Stimulated activated CD4-positive, alpha-beta T cell treated with anti-CD3 and anti-CD28 coated beads, Interleukin-15, amount 100 ng/mL, for 1 hour (primary cell): ENCODE measurements around the gene LAIR1.
"Not testable (repeated sequence)": the region's sequence is repeated elsewhere in the genome, so short reads cannot be mapped to it uniquely, and the experiment has no call there.

Experiments used
- DNase-seq, 2 donors: peaks; one replicate each; pipeline ENCODE4 v3.0.0-alpha.2; 2020; ENCODE audit warnings: low read depth in 1 of 2, low spot score in 1 of 2

Gene LAIR1

DNA sequence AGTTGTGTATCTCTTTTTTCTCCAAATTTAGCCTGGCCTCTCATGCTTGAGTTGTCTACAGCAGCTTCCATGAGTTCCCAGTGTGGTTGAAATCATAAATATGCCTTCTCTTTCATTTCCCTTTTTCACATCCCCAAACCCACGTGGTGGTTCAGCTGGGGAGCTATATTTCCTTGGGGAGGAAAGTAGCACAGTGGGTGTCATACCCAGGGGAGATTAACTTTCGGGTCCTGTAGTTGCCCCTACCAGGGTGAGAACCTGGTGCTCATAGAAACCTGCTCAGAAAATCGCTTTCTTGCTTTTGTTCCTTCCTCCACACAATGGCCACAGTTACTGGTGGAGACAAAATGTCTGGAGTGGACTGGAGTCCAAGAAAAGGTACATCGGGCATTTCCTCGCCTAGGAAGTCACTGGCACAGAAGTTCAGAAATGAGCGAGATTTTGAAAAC lies 18.8 kb downstream of the LAIR1 start:
- DNase-seq: no peak

DNA sequence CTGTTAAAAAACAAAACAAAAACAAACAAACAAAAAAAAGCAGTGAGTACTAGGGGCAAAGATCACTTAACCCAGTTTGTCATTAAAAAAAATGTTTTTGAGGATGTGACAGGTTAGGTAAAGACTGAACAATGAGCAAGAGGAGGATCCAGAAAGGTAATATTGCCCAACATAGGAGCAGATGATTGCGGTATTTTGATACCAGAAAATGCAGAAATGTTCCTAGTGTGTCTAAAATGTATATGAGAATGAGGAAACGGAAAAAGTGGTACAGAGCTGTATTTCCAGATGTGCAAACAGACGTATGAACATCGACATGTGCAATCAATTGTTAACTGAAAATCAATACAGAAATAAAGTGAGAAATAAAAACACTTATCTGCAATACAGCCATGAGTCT lies 20.9 kb downstream of the LAIR1 start:
- DNase-seq: no peak

DNA sequence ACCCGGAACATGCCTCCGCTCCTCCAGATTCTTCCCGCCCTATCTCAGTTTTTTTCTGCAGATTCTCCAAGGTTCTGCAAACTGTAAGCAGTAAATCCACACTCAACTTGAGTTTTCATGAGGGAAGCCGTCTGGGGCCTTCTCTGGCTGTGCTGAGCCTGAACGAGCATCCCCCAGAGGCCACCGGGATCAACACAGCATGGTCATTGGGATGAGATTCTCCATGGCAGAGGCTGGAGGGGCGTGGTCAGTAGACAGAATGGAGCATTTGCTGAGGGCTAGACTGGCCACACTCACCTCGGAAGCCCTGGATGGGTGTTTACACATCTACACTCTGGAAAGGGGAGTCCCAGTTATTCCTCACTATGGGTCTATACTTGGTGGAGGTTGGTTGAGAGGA lies 23.4 kb downstream of the LAIR1 start:
- DNase-seq: no peak

DNA sequence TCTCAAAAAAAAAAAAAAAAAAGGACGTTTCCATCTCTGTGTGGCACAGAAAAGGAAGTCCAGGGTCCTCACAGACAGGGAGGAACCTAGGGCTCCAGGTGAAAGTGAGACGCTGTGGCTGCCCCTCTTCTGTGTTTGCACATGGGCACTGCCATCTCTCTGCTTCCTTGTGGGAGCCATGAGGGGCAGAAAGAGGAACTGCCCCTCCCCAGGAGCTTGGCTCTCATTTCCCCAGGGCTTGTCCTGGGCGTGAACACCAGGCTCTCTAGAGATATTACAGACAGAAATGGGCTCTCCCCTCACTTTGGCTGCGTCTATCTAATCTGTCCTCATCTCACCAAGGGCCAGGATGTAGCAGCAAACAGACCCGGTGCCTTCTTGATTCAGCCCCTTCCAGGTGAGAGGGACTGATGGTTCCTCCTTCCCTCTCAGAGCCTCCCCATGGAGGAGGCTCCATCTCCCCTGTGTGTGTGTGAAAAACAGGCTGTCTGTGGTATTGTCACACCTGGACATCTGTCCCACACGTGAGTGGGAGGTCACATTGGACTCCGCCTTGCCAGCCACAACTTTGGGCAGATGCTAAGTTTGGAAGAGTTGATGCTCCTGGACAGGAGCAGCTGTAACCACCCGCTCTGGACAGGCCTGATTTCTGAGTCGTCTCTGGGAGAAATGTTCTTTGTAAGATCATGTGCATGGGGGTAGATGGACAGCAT lies 24.9 kb downstream of the LAIR1 start:
- no peak for DNase-seq

DNA sequence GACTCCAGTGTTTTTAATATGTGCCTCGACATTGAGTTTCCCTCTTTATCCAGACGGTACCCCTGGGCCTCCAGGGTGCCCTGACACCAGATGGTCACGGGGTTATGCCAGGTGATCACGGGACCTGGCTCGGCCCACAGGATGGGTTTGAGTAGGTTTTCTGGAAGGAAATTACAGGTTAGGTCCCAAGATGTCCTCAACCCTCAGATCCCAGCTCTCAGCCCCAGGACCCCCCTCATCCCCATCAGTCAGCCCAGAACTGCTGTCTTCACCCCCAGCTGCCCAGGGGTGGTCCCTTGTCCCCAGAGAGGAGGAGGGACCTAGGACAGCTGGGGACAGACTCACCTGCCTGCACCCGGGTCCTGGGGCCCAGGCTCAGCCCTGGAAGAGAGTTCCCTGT lies 26.2 kb downstream of the LAIR1 start:
- DNase-seq: no peak

DNA sequence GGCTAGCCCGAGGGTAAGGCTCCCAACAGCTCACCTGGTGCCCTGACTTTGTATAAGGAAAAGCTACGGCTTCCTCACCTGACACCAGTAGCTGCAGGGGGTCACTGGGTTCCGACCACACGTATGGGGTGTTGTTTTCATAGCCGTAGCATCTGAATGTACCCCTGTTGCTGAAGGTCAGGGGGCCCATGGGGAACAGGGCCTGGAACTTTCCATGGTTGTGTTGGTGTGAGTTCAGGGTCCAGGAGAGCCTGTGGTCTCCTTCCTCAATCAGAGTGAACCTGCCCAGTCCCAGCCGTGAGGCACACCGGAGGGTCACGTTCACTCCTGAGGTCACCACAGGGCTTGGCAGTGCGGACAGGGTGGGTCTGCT lies 26.9 kb downstream of the LAIR1 start:
- no peak for DNase-seq

DNA sequence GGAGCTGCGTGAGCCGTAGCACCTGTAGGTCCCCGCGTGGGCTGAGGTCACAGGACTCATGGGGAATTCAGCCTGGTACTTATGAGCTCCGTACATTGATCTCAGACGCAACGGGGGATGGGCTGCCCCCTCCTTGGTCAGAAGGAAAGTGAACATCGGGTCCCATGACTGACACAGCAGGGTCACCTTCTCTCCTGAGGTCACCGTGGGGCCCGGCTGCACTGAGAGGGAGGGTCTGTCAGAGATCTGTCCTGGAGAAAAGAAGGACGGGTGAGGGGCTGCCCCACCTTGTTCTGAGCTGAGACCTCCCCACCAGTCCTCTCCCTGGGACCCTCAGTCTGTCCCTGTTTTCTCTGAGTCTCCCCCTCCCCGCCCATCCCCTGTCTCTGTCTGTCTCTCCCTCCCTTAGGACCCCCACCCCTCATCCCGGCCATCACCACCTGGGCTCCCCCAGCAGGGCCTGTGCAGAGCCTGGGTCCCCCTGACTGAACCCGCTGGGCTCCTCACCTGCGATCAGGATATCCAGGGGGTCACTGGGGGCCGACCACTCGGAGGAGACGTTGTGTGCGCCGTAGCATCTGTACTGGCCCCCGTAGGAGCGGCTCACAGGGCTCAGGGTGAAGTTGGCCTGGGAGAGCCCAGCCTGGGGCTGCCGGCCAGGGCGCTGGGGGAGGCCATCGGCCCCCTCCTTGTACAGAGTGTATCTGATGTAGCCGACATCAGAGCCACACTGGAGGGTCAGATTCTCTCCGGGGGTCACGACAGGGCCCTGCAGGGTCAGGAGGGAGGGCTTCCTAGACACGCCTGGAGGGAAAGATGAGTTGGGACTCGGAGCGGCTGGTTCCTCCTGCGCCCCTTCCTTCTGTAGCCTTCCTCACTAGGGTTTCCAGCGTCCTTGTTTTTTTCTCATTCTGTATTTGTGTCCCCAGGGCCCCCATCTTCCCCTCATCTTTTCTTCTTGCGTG lies 27.6 kb downstream of the LAIR1 start:
- DNase-seq: no peak

DNA sequence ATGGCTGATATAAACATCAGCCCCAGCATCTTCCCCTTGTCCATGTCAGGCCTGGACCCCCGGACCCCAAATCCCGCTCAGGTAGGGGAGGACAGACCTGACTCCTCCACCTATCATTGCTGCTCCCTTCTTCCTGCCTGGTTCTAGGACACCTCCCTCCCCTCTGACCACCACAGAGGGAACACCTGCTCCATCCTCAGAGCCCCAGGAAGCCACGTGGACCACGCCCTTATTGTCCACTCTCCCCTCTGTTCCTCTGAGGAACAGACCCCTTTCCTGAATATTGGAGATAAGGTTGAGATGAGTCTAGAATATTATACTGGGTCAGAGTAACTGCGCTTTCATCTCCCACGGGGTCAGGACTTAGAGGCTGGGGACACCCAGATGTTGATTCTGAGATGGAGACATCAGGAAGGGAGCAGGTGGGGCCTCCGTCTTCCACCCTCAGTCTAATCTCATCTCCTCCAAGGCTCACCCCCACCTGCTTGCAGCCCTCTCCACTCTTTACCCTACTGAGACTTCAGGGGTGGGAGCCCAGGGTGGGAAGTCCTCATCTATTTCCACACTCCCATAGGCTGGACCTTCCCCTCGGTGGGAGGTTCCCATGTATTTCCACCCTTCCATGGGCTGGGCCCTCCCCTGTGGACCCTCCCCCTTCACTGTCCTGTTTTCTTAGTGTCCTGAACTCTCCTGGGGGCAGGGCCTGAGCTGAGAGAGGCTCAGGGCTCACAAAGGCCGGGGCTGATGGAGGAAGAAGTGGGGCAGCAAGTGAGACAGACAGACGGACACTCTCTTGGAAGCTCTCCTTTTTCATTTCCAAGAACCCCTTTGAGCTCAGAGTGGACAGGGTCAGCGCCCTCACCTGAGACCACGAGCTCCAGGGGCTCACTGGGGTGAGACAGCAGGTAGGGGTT lies 28.5 kb downstream of the LAIR1 start:
- no peak for DNase-seq

DNA sequence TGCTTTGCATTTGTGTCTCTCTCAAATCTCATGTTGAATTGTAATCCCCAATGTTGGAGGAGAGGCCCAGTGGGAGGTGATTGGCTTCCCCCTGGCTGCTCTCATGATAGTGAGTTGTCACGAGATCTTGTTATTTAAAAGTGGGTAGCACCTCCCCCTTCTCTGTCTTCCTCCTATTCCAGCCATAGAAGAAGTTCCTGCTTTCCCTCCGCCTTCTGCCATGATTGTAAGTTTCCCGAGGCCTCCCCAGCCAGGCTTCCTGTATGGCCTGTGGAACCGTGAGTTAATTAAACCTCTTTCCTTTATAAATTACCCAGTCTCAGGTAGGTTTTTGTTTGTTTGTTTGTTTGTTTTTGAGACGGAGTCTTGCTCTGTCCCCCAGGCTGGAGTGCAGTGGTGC lies 29.6 kb downstream of the LAIR1 start:
- DNase-seq: no peak

DNA sequence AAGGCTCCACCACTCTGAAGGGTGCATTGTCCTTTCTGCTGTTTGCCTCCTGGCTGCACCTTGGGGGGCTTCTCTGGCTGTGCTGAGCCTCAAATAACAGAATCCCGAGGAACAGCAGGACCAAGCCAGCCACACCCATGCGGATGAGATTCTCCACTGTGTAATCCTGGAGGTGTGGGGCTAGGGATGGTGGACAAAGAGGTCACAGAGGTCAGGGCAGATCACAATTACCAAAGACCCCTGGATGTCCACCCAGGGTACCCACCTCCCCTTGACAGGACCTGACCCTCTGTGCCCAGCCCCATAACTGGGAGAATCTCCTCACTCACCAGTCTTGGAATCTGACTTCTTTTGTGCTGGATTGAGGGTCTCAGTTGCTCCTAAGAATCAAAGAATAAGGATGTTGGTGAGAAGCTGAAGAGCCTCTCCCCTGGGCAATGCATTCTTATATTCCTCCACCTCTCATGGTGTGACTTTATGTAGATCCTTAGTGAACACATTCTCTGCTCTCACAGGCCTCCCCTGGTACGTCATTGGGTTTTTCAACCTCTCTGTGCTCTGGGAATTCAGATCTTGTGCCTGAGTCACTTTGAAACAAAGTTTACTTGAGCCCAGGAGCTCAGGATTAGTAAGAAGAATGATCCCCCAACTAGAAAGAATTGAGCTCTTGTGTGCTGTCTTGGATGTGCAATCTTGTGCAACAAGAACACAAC lies 31.0 kb downstream of the LAIR1 start:
- no peak for DNase-seq

DNA sequence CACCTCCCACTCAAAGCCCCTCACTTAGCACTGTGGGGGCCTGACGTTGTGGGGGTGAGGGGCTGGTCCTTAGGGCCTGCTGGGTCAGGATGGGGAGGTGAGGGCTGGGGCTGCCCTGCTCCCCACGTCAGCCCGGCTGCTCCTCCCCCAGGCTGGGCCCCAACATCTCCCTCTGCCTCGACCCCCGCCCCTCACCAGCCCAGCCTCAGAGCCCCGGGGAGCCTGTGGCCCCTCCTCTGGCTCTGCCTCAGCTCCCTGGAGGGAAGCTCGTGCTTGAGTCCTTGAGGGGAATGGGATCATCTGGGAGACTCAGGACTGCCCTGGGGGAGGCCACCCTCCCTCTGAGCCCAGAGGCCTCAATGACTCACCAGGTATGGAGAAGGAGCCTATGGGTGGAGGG lies 32.6 kb downstream of the LAIR1 start:
- no peak for DNase-seq

DNA sequence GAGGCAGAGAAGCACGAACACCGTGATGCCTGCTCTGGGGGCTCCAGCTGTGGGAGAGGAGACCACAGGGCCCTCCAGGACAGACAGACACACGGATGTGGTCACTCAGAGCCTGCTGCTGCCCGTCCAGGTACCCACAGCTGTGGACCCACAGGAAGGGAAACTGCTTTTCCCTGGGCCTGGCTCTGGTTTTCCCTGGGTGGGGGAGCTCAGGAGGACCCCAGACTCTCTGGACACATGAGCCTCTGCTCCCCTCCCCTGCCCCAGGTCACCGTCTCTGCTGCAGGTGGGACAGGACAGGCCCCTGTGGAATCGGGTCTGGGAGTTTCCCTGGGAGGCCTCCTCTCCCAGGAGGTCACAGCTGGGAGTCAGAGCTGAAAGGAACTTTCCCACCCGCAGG lies 33.1 kb downstream of the LAIR1 start:
- no peak for DNase-seq

DNA sequence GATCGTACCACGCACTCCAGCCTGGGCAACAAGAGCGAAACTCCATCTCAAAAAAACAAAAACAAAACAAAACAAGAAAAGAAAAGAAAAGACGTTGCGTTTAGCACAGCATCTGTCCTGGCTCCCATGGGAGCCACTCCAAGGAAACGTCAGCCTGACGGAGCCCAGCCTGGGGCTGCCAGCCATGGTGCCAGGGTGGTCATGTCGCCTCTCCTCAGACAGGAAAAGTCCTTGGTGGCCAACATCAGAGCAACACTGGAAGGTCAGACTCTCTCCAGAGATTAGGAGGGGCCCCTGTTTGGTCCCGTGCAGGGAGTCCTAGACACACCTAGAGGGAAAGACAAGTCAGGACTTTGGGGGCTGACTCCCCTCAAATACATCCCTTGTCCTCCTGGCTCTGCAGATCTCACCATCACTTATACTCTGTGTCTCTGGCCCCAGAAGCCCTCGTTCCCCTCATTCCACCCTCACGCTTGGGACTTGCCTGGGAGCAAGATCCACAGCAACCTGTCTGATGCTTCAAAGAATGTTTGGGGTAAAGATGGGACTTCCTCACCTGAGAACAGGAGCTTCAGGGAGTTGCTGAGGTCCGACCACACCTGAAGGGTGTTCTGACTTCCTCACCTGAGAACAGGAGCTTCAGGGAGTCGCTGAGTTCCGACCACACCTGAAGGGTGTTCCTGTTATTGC lies 35.1 kb downstream of the LAIR1 start:
- no peak for DNase-seq

DNA sequence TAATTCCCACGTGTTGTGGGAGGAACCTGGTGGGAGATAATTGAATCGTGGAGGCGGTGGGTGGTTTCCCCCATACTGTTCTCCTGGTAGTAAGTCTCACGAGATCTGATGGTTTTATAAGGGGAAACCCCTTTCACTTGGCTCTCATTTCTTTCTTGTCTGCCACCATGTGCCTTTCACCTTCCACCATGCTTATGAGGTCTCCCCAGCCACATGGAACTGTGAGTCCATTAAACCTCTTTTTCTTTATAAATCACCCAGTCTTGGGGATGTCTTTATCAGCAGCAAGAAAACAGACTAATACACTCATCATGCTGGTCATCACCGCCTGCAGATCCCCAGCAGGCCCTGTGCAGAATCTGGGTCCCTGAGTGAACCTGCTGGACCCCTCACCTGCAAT lies 36.0 kb downstream of the LAIR1 start:
- DNase-seq: not testable (repeated sequence)

DNA sequence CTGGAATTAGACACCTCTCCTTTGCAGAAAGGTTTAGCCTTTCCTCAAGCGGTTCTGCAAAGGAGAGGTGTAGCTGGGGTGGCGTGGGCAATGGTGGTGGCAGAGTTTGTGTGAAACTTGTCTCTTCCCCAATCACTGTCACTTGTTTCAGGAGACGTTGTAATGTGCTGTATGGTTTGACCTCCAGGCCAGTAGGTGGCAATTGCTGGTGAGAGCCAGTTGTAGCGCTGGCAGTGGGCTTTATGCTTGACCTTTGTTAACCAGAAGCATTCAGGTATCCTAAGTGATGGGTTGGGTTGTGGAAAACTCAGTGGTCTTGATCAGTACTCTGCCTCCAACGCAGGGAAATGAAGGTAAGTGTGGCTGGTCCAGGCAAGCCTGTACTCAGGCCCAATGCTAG lies 39.1 kb downstream of the LAIR1 start:
- DNase-seq: no peak

DNA sequence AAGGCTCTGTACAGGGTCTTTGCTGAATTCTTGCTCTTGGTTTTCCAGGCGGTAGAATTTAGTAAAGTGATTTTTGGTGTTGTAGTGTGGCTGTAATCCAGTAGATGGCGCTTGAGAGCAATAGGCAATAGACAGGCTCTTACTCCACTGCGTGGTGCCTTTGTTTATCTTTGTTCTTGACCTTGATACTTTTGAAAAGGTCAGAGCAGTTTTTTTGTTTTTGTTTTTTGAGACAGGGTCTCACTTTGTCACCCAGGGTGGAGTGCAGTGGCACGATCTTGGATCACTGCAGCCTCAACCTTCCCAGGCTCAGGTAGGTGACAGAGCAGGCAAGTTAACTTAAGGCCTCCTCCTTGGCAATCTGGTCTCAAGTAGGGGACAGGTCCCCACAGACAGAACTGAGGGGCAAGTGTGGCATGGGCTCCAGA lies 39.5 kb downstream of the LAIR1 start:
- DNase-seq: peak in 1 of 2 donors; percentile 8

DNA sequence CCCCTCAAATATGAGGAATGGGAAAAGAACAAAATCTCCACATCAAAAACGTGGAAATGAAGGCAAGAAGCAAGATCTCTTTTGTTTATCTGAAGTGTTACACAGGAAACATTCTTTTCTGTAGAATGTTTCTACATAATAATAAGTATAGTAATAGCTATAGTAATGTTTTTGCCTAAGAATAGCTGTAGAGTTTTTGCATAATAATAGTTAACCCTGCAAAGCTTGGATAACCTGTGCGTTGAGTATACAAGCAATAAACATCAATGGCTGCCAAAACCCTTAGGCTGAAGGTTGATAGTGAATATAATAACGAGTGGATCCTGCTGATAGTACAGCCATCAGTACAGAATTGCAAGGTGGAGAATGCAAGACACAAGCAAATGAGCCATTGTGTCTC lies 40.7 kb downstream of the LAIR1 start:
- no peak for DNase-seq

DNA sequence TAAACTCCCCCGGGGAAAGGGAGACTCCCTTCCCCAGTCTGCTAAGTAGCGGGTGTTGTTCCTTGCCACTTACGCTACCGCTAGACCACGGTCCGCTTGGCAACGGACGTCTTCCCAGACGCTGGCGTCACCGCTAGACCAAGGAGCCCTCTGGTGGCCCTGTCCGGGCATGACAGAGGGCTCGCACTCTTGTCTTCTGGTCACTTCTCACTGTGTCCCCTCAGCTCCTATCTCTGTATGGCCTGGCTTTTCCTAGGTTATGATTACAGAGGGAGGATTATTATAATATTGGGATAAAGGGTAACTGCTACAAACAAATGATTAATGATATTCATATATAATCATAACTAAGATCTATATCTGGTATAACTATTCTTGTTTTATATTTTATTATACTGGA lies 41.8 kb downstream of the LAIR1 start:
- DNase-seq: not testable (repeated sequence)

DNA sequence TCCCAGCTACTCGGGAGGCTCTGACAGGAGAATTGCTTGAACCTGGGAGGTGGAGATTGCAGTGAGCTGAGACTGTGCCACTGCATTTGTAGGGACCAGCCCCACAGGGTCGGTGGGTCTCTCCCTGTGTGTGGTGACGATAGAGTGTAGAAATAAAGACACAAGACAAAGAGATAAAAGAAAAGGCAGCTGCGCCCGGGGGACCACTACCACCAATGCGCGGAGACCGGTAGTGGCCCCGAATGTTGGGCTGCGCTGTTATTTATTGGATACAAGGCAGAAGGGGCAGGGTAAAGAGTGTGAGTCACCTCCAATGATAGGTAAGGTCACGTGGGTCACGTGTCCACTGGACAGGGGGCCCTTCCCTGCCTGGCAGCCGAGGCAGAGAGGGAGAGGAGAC lies 42.4 kb downstream of the LAIR1 start:
- DNase-seq: not testable (repeated sequence)
